OCI-LY7 (cell line): Measurements from ENCODE around the gene TMEM164. TPM values are rescaled to one million over a fixed set of nuclear protein-coding genes. Genes with fewer than 3 reads are reported as not detected.

Experiments
- BruUV-seq: library from RNA; stranded (reverse); fragments of 400-500 nt; replicated peaks from 2 replicates; lab custom pipeline; 2021; lab: Mats Ljungman, UMichigan
- CTCF ChIA-PET: fragments of 300-600 bp; sonication (Branson Sonifier 250); formaldehyde crosslinking; loops from one replicate; lab custom pipeline; 2022; ENCODE audit warnings: antibody characterized with exemption; ENCODE audit not compliant: unreplicated experiment; lab: Charles Lee
- POLR2A ChIA-PET: fragments of 300-600 bp; sonication (Branson Sonifier 250); formaldehyde crosslinking; loops from one replicate; lab custom pipeline; 2022; ENCODE audit warnings: antibody characterized with exemption; lab: Charles Lee
- DNase-seq: peaks from one replicate; pipeline ENCODE4 v3.0.0-alpha.2; 2015; ENCODE audit warnings: low spot score
- H2AFZ ChIP-seq: fragments of 200-600 bp; sonication (generic), shearing (Covaris generic); 2 replicates; pipeline ENCODE4 v1.6.1; 2014; ENCODE audit warnings: mild to moderate bottlenecking, antibody characterized with exemption, low read length, moderate library complexity
- H3K27ac ChIP-seq: fragments of 200-600 bp; sonication (generic); 2 replicates; pipeline ENCODE4 v1.5.1; 2014; ENCODE audit warnings: mixed run types, low read depth, mild to moderate bottlenecking, moderate library complexity, low read length, inconsistent platforms; ENCODE audit not compliant: poor library complexity, severe bottlenecking
- H3K36me3 ChIP-seq: fragments of 200-600 bp; sonication (generic); 2 replicates; pipeline ENCODE4 v1.6.1; 2014; ENCODE audit warnings: mild to moderate bottlenecking, antibody characterized with exemption, low read length, moderate library complexity, mixed read lengths; ENCODE audit not compliant: insufficient read depth
- H3K4me1 ChIP-seq: fragments of 200-600 bp; sonication (generic); 2 replicates; pipeline ENCODE4 v1.5.1; 2014; ENCODE audit warnings: mild to moderate bottlenecking, low read length; ENCODE audit not compliant: insufficient read depth, poor library complexity, severe bottlenecking
- H3K4me2 ChIP-seq: fragments of 200-600 bp; sonication (generic); 2 replicates; pipeline ENCODE4 v1.6.1; 2014; ENCODE audit warnings: mild to moderate bottlenecking, low read length
- H3K4me3 ChIP-seq: fragments of 200-600 bp; sonication (generic); 2 replicates; pipeline ENCODE4 v1.5.1; 2014; ENCODE audit warnings: mild to moderate bottlenecking, low read depth, low read length; ENCODE audit not compliant: poor library complexity, severe bottlenecking
- H3K79me2 ChIP-seq: fragments of 200-600 bp; sonication (generic); 2 replicates; pipeline ENCODE4 v1.6.1; 2016; ENCODE audit warnings: low read depth, mild to moderate bottlenecking, low read length, moderate library complexity, mixed read lengths; ENCODE audit not compliant: insufficient read depth
- H3K9me2 ChIP-seq: fragments of 200-600 bp; sonication (generic); 2 replicates; pipeline ENCODE4 v1.6.1; 2016; ENCODE audit warnings: mild to moderate bottlenecking, low read length, mixed read lengths; ENCODE audit not compliant: insufficient read depth
- H3K9me3 ChIP-seq: fragments of 200-600 bp; sonication (generic); 2 replicates; pipeline ENCODE4 v1.6.1; 2014; ENCODE audit warnings: mild to moderate bottlenecking, mixed run types, low read length, mixed read lengths
- H4K20me1 ChIP-seq: fragments of 200-600 bp; sonication (generic); 2 replicates; pipeline ENCODE4 v1.6.1; 2014; ENCODE audit warnings: mild to moderate bottlenecking, antibody characterized with exemption, low read length, moderate library complexity, mixed read lengths; ENCODE audit not compliant: insufficient read depth
- EZH2phosphoT487 ChIP-seq: fragments of 200-600 bp; sonication (generic); IDR thresholded peaks from 2 replicates; pipeline ENCODE4 v1.6.1; 2018; ENCODE audit warnings: low read depth, borderline replicate concordance, mild to moderate bottlenecking, mixed run types, antibody characterized with exemption, low read length, moderate library complexity, mixed read lengths
- intact Hi-C: fragments of 100-400 bp; cut with micrococcal nuclease; formaldehyde crosslinking; loops from one replicate; pipeline ENCODE4 v1.10.0; 2022; ENCODE audit not compliant: unreplicated experiment
- total RNA-seq, 2 experiments: library from RNA; depleted of rRNA in 1 of 2; stranded (reverse); fragments of >200 nt in 1 of 2; shearing (Covaris generic) in 1 of 2; gene quantifications; 2 replicates each; pipeline ENCODE4 v1.2.3, GENCODE V29; 2014 to 2022
- TF ChIP-seq, protein P1 (sequence below): fragments of 200-600 bp; sonication (generic); conservative IDR thresholded peaks from 2 replicates; pipeline ENCODE4 v1.5.1; 2014; ENCODE audit warnings: mild to moderate bottlenecking, antibody characterized with exemption, low read length, moderate library complexity, mixed read lengths

Gene TMEM164
- total RNA-seq, 2 experiments from 2014 or later = 7.2 to 11.1 TPM

DNA sequence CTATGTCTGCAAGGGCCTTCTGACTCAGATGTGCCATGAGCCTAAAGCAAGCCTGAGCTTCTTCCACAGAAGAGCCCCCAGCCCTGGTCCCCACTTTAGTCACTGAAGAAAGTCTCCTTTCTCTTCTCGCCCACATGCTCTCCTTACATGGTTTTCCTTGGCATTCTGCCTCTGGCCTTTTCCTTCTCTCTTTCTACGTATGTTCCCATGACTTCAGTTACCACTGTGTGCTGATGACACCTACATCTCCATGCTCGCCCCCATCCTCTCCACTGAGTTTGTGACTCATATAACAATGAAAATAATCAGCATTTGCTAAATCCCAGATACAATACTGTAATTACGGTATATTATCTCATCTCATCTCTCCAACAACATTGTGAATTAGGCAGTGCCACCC lies 165.7 kb downstream of the TMEM164 start:
- Histone ChIP-seq H3K4me1 (no peaks in the 10 kb centered on the region), H3K9me3 (no peaks in the 10 kb centered on the region), H3K36me3 (no peaks in the 10 kb centered on the region), H2AFZ (no peak overlapping the region), H3K27ac (no peak overlapping the region), H3K4me3 (no peak overlapping the region), H4K20me1 (no peaks in the 10 kb centered on the region), H3K4me2 (no peak overlapping the region), H3K79me2 (no peaks in the 10 kb centered on the region), H3K9me2 (no peaks in the 10 kb centered on the region)
- intact Hi-C loops = loop anchor here (5.0 kb wide), 1 partner anchor 149 kb away; the partner anchor contains the start of gene AMMECR1
- BruUV-seq = no TSS peak
- CTCF ChIA-PET = no interaction called here
- DNase-seq = no peak
- TF ChIP-seq, protein P1, sequence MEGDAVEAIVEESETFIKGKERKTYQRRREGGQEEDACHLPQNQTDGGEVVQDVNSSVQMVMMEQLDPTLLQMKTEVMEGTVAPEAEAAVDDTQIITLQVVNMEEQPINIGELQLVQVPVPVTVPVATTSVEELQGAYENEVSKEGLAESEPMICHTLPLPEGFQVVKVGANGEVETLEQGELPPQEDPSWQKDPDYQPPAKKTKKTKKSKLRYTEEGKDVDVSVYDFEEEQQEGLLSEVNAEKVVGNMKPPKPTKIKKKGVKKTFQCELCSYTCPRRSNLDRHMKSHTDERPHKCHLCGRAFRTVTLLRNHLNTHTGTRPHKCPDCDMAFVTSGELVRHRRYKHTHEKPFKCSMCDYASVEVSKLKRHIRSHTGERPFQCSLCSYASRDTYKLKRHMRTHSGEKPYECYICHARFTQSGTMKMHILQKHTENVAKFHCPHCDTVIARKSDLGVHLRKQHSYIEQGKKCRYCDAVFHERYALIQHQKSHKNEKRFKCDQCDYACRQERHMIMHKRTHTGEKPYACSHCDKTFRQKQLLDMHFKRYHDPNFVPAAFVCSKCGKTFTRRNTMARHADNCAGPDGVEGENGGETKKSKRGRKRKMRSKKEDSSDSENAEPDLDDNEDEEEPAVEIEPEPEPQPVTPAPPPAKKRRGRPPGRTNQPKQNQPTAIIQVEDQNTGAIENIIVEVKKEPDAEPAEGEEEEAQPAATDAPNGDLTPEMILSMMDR = no peak
- no peak for TF ChIP-seq EZH2phosphoT487
- POLR2A ChIA-PET = no interaction called here

GRCh38 chrX:110170029-110170428 lies 167.1 kb downstream of the TMEM164 start:
- BruUV-seq = no TSS peak
- DNase-seq = no peak
- ChIA-PET POLR2A (no interaction called here), CTCF (no interaction called here)
- H3K79me2 ChIP-seq = no peaks in the 10 kb centered on the region
- no peaks in the 10 kb centered on the region for H3K4me1 ChIP-seq
- H3K9me2 ChIP-seq = no peaks in the 10 kb centered on the region
- no peaks in the 10 kb centered on the region for H3K36me3 ChIP-seq
- no peak overlapping the region for H3K4me3 ChIP-seq
- TF ChIP-seq, protein P1 = no peak
- no peak for TF ChIP-seq EZH2phosphoT487
- no peak overlapping the region for H2AFZ ChIP-seq
- intact Hi-C loops = no loop called here
- H3K27ac ChIP-seq = no peak overlapping the region
- no peaks in the 10 kb centered on the region for H4K20me1 ChIP-seq
- H3K4me2 ChIP-seq = no peak overlapping the region
- no peaks in the 10 kb centered on the region for H3K9me3 ChIP-seq

- ChIA-PET CTCF (no interaction called here), POLR2A (no interaction called here)
- H3K9me2 ChIP-seq = no peaks in the 10 kb centered on the region
- H3K4me2 ChIP-seq = no peak overlapping the region
- intact Hi-C loops = no loop called here
- no peak overlapping the region for H2AFZ ChIP-seq
- no peaks in the 10 kb centered on the region for H3K79me2 ChIP-seq
- no peak overlapping the region for H3K4me3 ChIP-seq
- BruUV-seq = no TSS peak
- no peak overlapping the region for H3K27ac ChIP-seq
- H3K4me1 ChIP-seq = no peaks in the 10 kb centered on the region
- no peaks in the 10 kb centered on the region for H3K36me3 ChIP-seq
- H4K20me1 ChIP-seq = no peaks in the 10 kb centered on the region
- DNase-seq = no peak
- H3K9me3 ChIP-seq = no peaks in the 10 kb centered on the region
- TF ChIP-seq, protein P1 = no peak
- no peak for TF ChIP-seq EZH2phosphoT487
Measured at GRCh38 chrX:110171442-110171841, 168.5 kb downstream of the TMEM164 start.
